Astrocyte (in vitro differentiated cells and primary cell): ENCODE results near the gene DLK1.

Experiments
- EZH2 ChIP-seq: IDR thresholded peaks from 2 replicates; pipeline ENCODE4 v1.6.1; 2012; ENCODE audit warnings: mild to moderate bottlenecking, low read length, inconsistent platforms; ENCODE audit not compliant: insufficient read depth
- TF ChIP-seq, protein P1 (sequence below): IDR thresholded peaks from 2 replicates; pipeline ENCODE4 v1.5.1; 2011; ENCODE audit warnings: low read depth, mild to moderate bottlenecking, inconsistent platforms, low read length, moderate library complexity; ENCODE audit not compliant: insufficient read depth

DNA sequence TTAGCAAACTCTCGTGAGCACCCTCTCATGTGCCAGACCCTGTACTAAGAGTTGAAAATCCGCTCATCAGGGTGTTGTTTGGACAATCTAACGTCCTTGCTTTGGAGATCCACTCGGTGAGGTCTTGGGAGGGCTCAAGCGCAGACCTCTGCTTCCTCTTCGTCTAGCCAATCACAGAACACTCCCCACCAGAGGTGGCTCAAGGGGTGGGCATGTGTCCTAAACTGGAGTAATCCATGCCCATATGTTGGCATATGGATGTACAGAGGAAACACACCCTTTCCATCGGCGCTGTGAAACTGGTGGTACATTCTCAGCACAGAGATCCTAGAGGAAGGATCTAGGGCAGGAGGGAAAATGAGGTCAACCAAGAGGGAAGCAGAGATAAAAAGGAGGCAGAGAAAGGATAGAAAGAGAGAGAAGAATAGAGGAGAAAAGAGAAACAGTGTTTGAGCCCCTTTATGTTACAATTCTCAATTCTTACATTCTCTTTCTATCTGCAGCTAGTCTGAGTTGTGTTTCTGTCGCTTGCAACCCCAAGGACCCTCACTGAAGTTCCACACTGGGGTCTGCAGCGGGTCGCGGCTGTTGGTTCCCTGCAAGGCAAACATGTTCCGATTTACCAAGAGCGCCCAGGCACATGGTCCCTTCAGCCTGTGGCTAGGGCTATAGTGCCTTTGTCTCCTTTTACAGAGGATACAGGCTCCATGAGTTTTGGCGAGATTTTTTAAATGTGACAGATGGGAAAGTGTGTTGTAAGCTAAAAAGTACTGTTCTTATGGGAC is 40.5 kb downstream of the DLK1 start:
- TF ChIP-seq, protein P1, sequence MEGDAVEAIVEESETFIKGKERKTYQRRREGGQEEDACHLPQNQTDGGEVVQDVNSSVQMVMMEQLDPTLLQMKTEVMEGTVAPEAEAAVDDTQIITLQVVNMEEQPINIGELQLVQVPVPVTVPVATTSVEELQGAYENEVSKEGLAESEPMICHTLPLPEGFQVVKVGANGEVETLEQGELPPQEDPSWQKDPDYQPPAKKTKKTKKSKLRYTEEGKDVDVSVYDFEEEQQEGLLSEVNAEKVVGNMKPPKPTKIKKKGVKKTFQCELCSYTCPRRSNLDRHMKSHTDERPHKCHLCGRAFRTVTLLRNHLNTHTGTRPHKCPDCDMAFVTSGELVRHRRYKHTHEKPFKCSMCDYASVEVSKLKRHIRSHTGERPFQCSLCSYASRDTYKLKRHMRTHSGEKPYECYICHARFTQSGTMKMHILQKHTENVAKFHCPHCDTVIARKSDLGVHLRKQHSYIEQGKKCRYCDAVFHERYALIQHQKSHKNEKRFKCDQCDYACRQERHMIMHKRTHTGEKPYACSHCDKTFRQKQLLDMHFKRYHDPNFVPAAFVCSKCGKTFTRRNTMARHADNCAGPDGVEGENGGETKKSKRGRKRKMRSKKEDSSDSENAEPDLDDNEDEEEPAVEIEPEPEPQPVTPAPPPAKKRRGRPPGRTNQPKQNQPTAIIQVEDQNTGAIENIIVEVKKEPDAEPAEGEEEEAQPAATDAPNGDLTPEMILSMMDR = no peak
- no peak for TF ChIP-seq EZH2
